ENCODE data around the gene CORO2B. TPM values are rescaled to one million over a fixed set of nuclear protein-coding genes. Genes with fewer than 3 reads are reported as not detected.

The CORO2B gene
- total and polyA plus RNA-seq, 5 donors from 2014 or later: not detected

DNA sequence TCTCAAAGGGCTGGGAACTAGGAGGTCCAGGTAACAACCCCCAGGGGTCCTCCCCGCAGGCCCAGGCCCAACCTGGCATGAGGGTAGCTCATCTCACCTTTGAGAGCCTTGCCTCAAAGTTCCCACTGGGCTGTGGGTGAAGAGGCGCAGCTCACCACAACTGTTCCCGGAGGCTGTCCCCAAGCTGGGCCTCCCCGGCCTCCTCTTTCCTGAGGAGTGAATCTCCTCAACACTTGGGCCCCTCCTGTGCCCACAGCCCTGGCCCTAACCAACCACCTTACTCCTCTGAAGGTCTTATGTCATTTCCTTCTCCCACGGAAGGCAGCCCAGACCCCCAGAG is 27.5 kb upstream of the CORO2B start:
- H3K27ac Mint-ChIP-seq: no peak overlapping the region
- Histone ChIP-seq H3K27me3 (ENCODE audit: control insufficient read depth, insufficient read depth, low read length) (peaks cover 2% of the 10 kb centered on the region), H3K36me3 (ENCODE audit: control insufficient read depth, insufficient read depth, low read length) (no peaks in the 10 kb centered on the region), H3K9me3 (ENCODE audit: control insufficient read depth in 2 of 2, low read length in 2 of 2) (no peaks in the 10 kb centered on the region), H3K27ac (ENCODE audit: insufficient read depth, low read length, poor library complexity, severe bottlenecking) (no peak overlapping the region), H3K4me3 (ENCODE audit: low read depth, low read length) (no peak overlapping the region), H3K4me1 (ENCODE audit: control insufficient read depth, insufficient read depth, low read length, poor library complexity, severe bottlenecking) (no peaks in the 10 kb centered on the region)
- no peaks in the 10 kb centered on the region for H3K9me3 Mint-ChIP-seq
- H3K4me3 Mint-ChIP-seq: no peak overlapping the region
- no peak for DNase-seq
- peaks cover 33% of the 10 kb centered on the region for H3K27me3 Mint-ChIP-seq
- H3K4me1 Mint-ChIP-seq: no peaks in the 10 kb centered on the region
- ATAC-seq (ENCODE audit: low read depth in 2 of 2): no peak
- no peaks in the 10 kb centered on the region for H3K36me3 Mint-ChIP-seq

DNA sequence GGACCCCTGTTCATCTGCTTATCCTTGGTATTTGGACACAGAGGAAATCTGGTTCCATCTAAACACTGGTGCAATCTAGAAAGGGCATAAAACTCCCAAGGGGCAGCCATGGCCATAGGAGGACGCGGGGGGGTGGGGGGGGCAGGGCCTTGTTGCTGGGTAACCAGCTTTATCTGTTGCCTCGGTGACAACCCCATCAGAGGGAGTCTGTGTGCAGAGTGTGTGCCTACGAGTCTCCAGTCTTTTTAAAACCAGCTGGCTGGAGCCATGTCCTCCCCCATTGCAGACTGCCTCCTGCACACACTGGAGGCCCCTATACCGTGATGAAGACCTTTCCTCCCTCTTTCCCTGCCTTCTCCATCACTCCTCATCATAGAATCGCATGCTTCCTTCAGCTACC is 26.4 kb upstream of the CORO2B start:
- peaks cover 44% of the 10 kb centered on the region for H3K27me3 Mint-ChIP-seq
- no peaks in the 10 kb centered on the region for H3K4me1 Mint-ChIP-seq

DNA sequence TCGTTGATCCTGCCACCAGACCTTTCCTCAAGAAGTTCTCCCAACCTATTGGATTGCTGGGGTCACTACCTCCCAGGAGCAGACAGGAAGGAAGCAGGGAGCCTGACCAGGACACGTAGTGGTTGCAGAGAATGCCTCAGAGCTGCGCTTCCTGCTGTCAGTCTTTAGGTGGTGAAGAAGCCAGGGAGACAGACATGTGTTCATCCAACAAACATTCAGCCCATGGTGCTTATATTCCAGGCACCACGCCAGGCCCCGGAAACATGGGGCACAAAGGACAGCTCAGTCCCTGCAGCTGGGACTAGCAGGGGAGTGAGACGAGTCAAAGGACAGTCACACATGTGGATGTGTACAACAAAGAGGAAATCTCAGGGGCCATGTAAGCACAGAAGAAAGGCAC is 26.0 kb upstream of the CORO2B start:
- Mint-ChIP-seq H3K4me1 (no peaks in the 10 kb centered on the region), H3K27me3 (peaks cover 49% of the 10 kb centered on the region), H3K27ac (no peak overlapping the region), H3K36me3 (no peaks in the 10 kb centered on the region), H3K9me3 (no peaks in the 10 kb centered on the region), H3K4me3 (no peak overlapping the region)
- Histone ChIP-seq H3K9me3 (ENCODE audit: control insufficient read depth in 2 of 2, low read length in 2 of 2) (no peaks in the 10 kb centered on the region), H3K4me1 (ENCODE audit: control insufficient read depth, insufficient read depth, low read length, poor library complexity, severe bottlenecking) (no peaks in the 10 kb centered on the region), H3K36me3 (ENCODE audit: control insufficient read depth, insufficient read depth, low read length) (no peaks in the 10 kb centered on the region), H3K27me3 (ENCODE audit: control insufficient read depth, insufficient read depth, low read length) (peaks cover 7% of the 10 kb centered on the region), H3K27ac (ENCODE audit: insufficient read depth, low read length, poor library complexity, severe bottlenecking) (no peak overlapping the region), H3K4me3 (ENCODE audit: low read depth, low read length) (no peak overlapping the region)
- ATAC-seq (ENCODE audit: low read depth in 2 of 2): no peak
- DNase-seq: no peak

More for the DNA sequence above, 26.4 kb upstream of the CORO2B start:
- no peak for DNase-seq
- Mint-ChIP-seq H3K4me3 (no peak overlapping the region), H3K27ac (no peak overlapping the region), H3K36me3 (no peaks in the 10 kb centered on the region), H3K9me3 (no peaks in the 10 kb centered on the region)
- H3K27me3 ChIP-seq (ENCODE audit: control insufficient read depth, insufficient read depth, low read length): peaks cover 2% of the 10 kb centered on the region
- ATAC-seq (ENCODE audit: low read depth in 2 of 2): no peak
- no peak overlapping the region for H3K4me3 ChIP-seq (ENCODE audit: low read depth, low read length)
- no peaks in the 10 kb centered on the region for H3K36me3 ChIP-seq (ENCODE audit: control insufficient read depth, insufficient read depth, low read length)
- no peak overlapping the region for H3K27ac ChIP-seq (ENCODE audit: insufficient read depth, low read length, poor library complexity, severe bottlenecking)
- H3K4me1 ChIP-seq (ENCODE audit: control insufficient read depth, insufficient read depth, low read length, poor library complexity, severe bottlenecking): no peaks in the 10 kb centered on the region
- H3K9me3 ChIP-seq (ENCODE audit: control insufficient read depth in 2 of 2, low read length in 2 of 2): no peaks in the 10 kb centered on the region

DNA sequence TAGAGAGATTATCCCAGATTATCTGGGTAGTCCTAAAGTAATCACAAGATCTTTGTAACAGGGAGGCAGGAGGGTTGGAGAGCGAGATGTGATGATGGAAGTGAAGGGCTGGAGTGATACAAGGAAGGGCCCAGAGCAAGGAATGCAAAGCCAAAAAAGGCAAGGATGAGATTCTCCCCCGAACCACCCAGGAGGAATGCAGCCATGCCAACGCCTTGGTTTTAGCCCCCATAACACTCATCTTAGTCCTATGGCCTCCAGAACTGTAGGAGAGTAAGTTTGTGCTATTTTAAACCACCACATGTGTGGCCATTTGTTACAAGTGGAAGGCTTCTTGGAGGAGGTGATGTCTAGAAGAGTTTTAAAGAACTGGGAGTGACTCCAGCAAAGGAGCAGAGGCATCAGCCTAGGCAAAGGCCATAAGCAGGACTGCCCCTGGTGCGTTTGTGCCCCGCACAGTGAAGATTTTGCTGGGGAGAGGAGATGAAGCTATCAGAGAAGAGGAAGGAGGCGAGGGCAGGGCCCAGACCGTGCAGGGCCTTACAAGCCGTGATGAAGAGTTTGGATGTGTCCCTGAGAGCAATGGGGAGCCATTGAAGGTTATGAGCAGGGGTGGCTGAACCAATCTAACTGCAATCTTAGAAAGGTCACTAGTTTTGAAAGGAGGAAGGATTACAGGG is 25.3 kb upstream of the CORO2B start:
- Histone ChIP-seq H3K27me3 (ENCODE audit: control insufficient read depth, insufficient read depth, low read length) (peaks cover 8% of the 10 kb centered on the region), H3K36me3 (ENCODE audit: control insufficient read depth, insufficient read depth, low read length) (no peaks in the 10 kb centered on the region), H3K9me3 (ENCODE audit: control insufficient read depth in 2 of 2, low read length in 2 of 2) (no peaks in the 10 kb centered on the region), H3K27ac (ENCODE audit: insufficient read depth, low read length, poor library complexity, severe bottlenecking) (no peak overlapping the region), H3K4me1 (ENCODE audit: control insufficient read depth, insufficient read depth, low read length, poor library complexity, severe bottlenecking) (no peaks in the 10 kb centered on the region), H3K4me3 (ENCODE audit: low read depth, low read length) (no peak overlapping the region)
- no peaks in the 10 kb centered on the region for H3K9me3 Mint-ChIP-seq
- ATAC-seq (ENCODE audit: low read depth in 2 of 2) (no peak), DNase-seq (no peak)
- H3K4me1 Mint-ChIP-seq: peaks cover 0 to under 1% (median 0%) of the 10 kb centered on the region in 4 donors
- peak overlapping the region in 1 of 3 donors; percentile 72 for H3K27ac Mint-ChIP-seq
- H3K27me3 Mint-ChIP-seq: peaks cover 54% of the 10 kb centered on the region
- no peaks in the 10 kb centered on the region for H3K36me3 Mint-ChIP-seq
- H3K4me3 Mint-ChIP-seq: no peak overlapping the region

DNA sequence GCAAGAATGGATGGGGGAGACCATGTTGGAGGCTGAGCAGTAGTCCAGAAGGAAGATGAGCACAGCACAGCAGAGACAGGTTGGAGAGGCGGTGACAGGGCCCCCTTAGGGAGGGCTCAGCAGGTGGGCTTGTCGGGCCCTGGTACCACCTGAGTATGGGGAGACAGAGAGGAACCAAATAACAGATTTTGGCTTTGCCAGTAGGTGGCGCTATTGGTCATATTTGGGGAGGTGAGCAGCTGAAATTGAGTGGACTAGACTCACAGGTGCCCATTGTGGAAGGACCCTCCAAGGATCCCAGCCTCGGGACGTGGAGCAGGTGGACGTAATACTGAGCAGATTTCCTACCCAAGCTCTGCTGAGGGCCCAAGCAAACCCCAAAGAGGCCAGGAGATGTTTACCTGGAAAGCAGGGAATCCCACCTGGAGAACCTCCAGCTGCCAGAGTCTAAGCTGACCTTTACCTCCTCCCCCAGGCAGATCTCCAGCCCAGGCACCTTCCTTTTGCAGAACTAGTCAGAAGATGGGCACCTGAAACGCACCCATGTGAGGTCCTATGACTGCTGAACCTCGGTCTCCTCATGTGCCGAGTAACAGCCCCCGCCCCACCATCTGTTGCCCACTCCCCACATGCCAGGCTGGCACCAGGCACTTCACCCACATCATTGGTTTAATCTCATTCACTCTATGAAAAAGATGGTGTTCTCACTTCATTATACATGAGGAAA is 24.6 kb upstream of the CORO2B start:
- peak; percentile 31 to 43 (median 36) for DNase-seq
- no peak overlapping the region for H3K4me3 ChIP-seq (ENCODE audit: low read depth, low read length)
- H3K27me3 ChIP-seq (ENCODE audit: control insufficient read depth, insufficient read depth, low read length): peaks cover 12% of the 10 kb centered on the region
- Mint-ChIP-seq H3K4me3 (no peak overlapping the region), H3K27me3 (peaks cover 54% of the 10 kb centered on the region), H3K9me3 (no peaks in the 10 kb centered on the region), H3K4me1 (peaks cover 0 to 8% (median 5%) of the 10 kb centered on the region in 4 donors), H3K27ac (no peak overlapping the region), H3K36me3 (no peaks in the 10 kb centered on the region)
- no peaks in the 10 kb centered on the region for H3K36me3 ChIP-seq (ENCODE audit: control insufficient read depth, insufficient read depth, low read length)
- no peaks in the 10 kb centered on the region for H3K9me3 ChIP-seq (ENCODE audit: control insufficient read depth in 2 of 2, low read length in 2 of 2)
- ATAC-seq (ENCODE audit: low read depth in 2 of 2): no peak
- peaks cover 3% of the 10 kb centered on the region for H3K4me1 ChIP-seq (ENCODE audit: control insufficient read depth, insufficient read depth, low read length, poor library complexity, severe bottlenecking)
- H3K27ac ChIP-seq (ENCODE audit: insufficient read depth, low read length, poor library complexity, severe bottlenecking): no peak overlapping the region

DNA sequence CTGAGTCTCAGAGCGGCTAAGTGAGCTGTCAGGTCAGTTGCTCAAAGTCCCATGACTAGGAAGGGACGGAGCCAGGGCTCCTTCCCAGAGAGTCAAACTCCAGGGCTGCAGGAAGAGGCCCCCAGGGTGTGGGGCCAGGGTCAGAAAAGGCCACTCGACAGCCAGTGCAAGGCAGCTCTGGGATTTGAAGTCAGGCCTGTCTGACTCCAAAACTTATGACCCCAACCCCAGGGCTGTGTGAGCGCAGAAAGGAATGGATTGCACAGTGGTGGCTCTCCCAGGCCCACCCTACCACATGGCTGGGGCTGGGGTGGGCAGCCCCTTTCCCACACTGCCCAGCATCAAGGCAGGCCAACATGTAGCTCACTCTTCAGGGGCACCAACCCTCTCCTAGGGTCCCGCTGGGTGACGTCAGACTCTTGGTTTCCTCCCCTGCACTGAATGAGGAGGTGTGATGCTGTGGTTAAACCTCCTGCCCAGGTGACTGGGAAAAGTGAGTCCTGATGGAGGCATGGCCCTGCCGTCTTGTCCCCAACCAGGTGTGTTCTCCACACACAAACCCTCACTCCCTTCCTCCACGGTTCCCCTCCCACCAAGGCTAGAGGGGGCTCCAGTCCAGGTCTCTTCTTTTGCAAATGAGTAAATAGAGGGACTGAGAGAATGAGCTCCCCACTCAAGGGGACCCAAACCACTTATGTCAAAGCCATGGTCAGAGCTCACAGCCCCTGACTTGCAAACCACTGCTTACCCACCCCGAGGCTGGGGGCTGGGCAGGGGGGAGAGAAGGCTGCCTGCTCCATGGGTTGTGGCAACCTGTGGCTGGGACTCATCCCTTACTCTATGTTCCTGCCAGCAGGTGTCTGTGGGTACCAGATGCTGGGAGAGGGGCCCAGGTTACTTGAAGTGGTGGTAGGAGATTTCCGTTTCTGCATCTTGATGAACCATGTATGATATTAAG is 23.8 kb upstream of the CORO2B start:
- Histone ChIP-seq H3K4me3 (ENCODE audit: low read depth, low read length) (no peak overlapping the region), H3K36me3 (ENCODE audit: control insufficient read depth, insufficient read depth, low read length) (no peaks in the 10 kb centered on the region), H3K27ac (ENCODE audit: insufficient read depth, low read length, poor library complexity, severe bottlenecking) (no peak overlapping the region), H3K9me3 (ENCODE audit: control insufficient read depth in 2 of 2, low read length in 2 of 2) (no peaks in the 10 kb centered on the region), H3K27me3 (ENCODE audit: control insufficient read depth, insufficient read depth, low read length) (peaks cover 12% of the 10 kb centered on the region), H3K4me1 (ENCODE audit: control insufficient read depth, insufficient read depth, low read length, poor library complexity, severe bottlenecking) (peaks cover 12% of the 10 kb centered on the region)
- no peak overlapping the region for H3K27ac Mint-ChIP-seq
- H3K4me3 Mint-ChIP-seq: no peak overlapping the region
- H3K27me3 Mint-ChIP-seq: peaks cover 54% of the 10 kb centered on the region
- peaks cover 0 to 15% (median 9%) of the 10 kb centered on the region in 4 donors for H3K4me1 Mint-ChIP-seq
- DNase-seq (no peak), ATAC-seq (ENCODE audit: low read depth in 2 of 2) (no peak)
- no peaks in the 10 kb centered on the region for H3K9me3 Mint-ChIP-seq
- H3K36me3 Mint-ChIP-seq: no peaks in the 10 kb centered on the region

DNA sequence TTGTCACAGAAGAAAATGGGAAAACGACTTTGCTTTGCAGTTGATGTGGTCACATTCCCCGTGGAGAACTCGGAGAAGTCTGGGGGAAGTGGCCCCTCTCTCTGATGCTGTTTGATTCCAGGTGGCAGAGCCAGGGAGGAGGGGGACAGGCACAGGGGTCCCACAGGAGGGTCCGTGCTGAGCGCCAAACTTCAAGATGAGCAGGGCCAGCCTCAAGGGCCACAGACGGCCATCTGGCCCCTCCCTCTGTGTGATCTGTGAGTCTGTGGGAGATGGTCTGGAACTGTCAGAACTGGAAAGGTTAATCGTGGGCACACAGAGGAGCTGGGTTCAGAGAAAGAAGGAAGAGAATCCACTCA is 23.1 kb upstream of the CORO2B start:
- no peak overlapping the region for H3K4me3 Mint-ChIP-seq
- peaks cover 48% of the 10 kb centered on the region for H3K27me3 Mint-ChIP-seq
- no peak for DNase-seq
- ATAC-seq (ENCODE audit: low read depth in 2 of 2): no peak
- H3K9me3 Mint-ChIP-seq: no peaks in the 10 kb centered on the region
- no peaks in the 10 kb centered on the region for H3K36me3 Mint-ChIP-seq
- H3K27ac ChIP-seq (ENCODE audit: insufficient read depth, low read length, poor library complexity, severe bottlenecking): no peak overlapping the region
- H3K4me1 Mint-ChIP-seq: peaks cover 0 to 18% (median 9%) of the 10 kb centered on the region in 4 donors
- H3K9me3 ChIP-seq (ENCODE audit: control insufficient read depth in 2 of 2, low read length in 2 of 2): no peaks in the 10 kb centered on the region
- H3K36me3 ChIP-seq (ENCODE audit: control insufficient read depth, insufficient read depth, low read length): no peaks in the 10 kb centered on the region
- peaks cover 15% of the 10 kb centered on the region for H3K27me3 ChIP-seq (ENCODE audit: control insufficient read depth, insufficient read depth, low read length)
- H3K4me3 ChIP-seq (ENCODE audit: low read depth, low read length): no peak overlapping the region
- H3K4me1 ChIP-seq (ENCODE audit: control insufficient read depth, insufficient read depth, low read length, poor library complexity, severe bottlenecking): peaks cover 12% of the 10 kb centered on the region
- H3K27ac Mint-ChIP-seq: no peak overlapping the region
